Colonic mucosa (tissue), 4 donors: ENCODE results near the gene INHBA. TPM values are rescaled to one million over a fixed set of nuclear protein-coding genes. Genes with fewer than 3 reads are reported as not detected.

Source experiments
- DNase-seq: peaks from one replicate; pipeline ENCODE4 v3.0.0-alpha.2; 2020
- H3K27ac ChIP-seq: fragments of 200-600 bp; one replicate; pipeline ENCODE4 v1.8.0; 2021
- H3K27me3 ChIP-seq: fragments of 200-600 bp; one replicate; pipeline ENCODE4 v1.8.0; 2021
- H3K36me3 ChIP-seq: fragments of 200-600 bp; one replicate; pipeline ENCODE4 v1.8.0; 2021
- H3K4me1 ChIP-seq: fragments of 200-600 bp; one replicate; pipeline ENCODE4 v1.8.0; 2021; ENCODE audit warnings: mild to moderate bottlenecking
- H3K4me3 ChIP-seq: fragments of 200-600 bp; one replicate; pipeline ENCODE4 v1.8.0; 2021
- H3K9ac ChIP-seq, 2 donors: one replicate each; pipeline ENCODE4 v1.7.0; 2013; ENCODE audit warnings: control low read depth in 2 of 2, low read depth in 2 of 2, low read length in 2 of 2
- H3K9me3 ChIP-seq: fragments of 200-600 bp; one replicate; pipeline ENCODE4 v1.8.0; 2021
- CTCF ChIP-seq: fragments of 200-600 bp; IDR thresholded peaks from one replicate; pipeline ENCODE4 v1.8.0; 2022; ENCODE audit warnings: antibody characterized with exemption, mild to moderate bottlenecking
- intact Hi-C: fragments of 100-400 bp; cut with DNase I; formaldehyde crosslinking; loops from one replicate; pipeline ENCODE4 v1.14.1; 2022
- total RNA-seq, 2 donors: library from RNA; stranded (reverse); fragmentation: NEBNext Ultra II Directional in 1 of 2; extraction: Animal tissue kit (Norgen Biotek cat#: 25700) in 1 of 2; gene quantifications; one replicate each; pipeline ENCODE4 v1.2.1, GENCODE V29; 2021
- donor health status: healthy.
- donor health status: DM: no; HTN: no; CAD: no.
- donor health status: DM: no; HTN: no; CAD: no.

The INHBA gene
- total RNA-seq, 2 donors from 2014 or later, result 0.15 to 0.19 TPM

- Histone ChIP-seq H3K27me3 (no peaks in the 10 kb centered on the region), H3K4me3 (no peak overlapping the region), H3K9me3 (no peaks in the 10 kb centered on the region), H3K9ac (no peak overlapping the region), H3K36me3 (no peaks in the 10 kb centered on the region), H3K27ac (no peak overlapping the region), H3K4me1 (no peaks in the 10 kb centered on the region)
- intact Hi-C loops, result no loop called here
- TF ChIP-seq CTCF, result no peak
- no peak for DNase-seq
Observed at GRCh38 chr7:41744161-41744560, 41.3 kb upstream of the INHBA start.

GRCh38 chr7:41742401-41743020, 39.6 kb upstream of the INHBA start:
- intact Hi-C loops, result no loop called here
- Histone ChIP-seq H3K9ac (no peak overlapping the region), H3K4me1 (no peaks in the 10 kb centered on the region), H3K27me3 (no peaks in the 10 kb centered on the region), H3K36me3 (no peaks in the 10 kb centered on the region), H3K9me3 (no peaks in the 10 kb centered on the region), H3K4me3 (no peak overlapping the region), H3K27ac (no peak overlapping the region)
- DNase-seq, result no peak
- no peak for TF ChIP-seq CTCF

- Histone ChIP-seq H3K9ac (no peak overlapping the region), H3K4me3 (no peak overlapping the region), H3K9me3 (no peaks in the 10 kb centered on the region), H3K27me3 (no peaks in the 10 kb centered on the region), H3K4me1 (no peaks in the 10 kb centered on the region), H3K36me3 (no peaks in the 10 kb centered on the region), H3K27ac (no peak overlapping the region)
- intact Hi-C loops, result no loop called here
- TF ChIP-seq CTCF, result no peak
- no peak for DNase-seq
Observed at GRCh38 chr7:41738806-41739205, 35.9 kb upstream of the INHBA start.

GRCh38 chr7:41738336-41738735, 35.4 kb upstream of the INHBA start:
- no peak for TF ChIP-seq CTCF
- H3K4me3 ChIP-seq, result no peak overlapping the region
- no peaks in the 10 kb centered on the region for H3K4me1 ChIP-seq
- H3K27ac ChIP-seq, result no peak overlapping the region
- no peaks in the 10 kb centered on the region for H3K9me3 ChIP-seq
- no peak for DNase-seq
- intact Hi-C loops, result no loop called here
- no peaks in the 10 kb centered on the region for H3K27me3 ChIP-seq
- no peak overlapping the region for H3K9ac ChIP-seq
- no peaks in the 10 kb centered on the region for H3K36me3 ChIP-seq

- no peaks in the 10 kb centered on the region for H3K9me3 ChIP-seq
- H3K9ac ChIP-seq, result no peak overlapping the region
- TF ChIP-seq CTCF, result no peak
- intact Hi-C loops, result no loop called here
- no peaks in the 10 kb centered on the region for H3K27me3 ChIP-seq
- no peak overlapping the region for H3K27ac ChIP-seq
- H3K36me3 ChIP-seq, result no peaks in the 10 kb centered on the region
- no peaks in the 10 kb centered on the region for H3K4me1 ChIP-seq
- H3K4me3 ChIP-seq, result no peak overlapping the region
- no peak for DNase-seq
Observed at GRCh38 chr7:41735206-41735605, 32.3 kb upstream of the INHBA start.
